B cell (primary cell): Measurements from ENCODE around the gene COMMD1. TPM values are rescaled to one million over a fixed set of nuclear protein-coding genes. Genes with fewer than 3 reads are reported as not detected.

Experiments
- ATAC-seq: fragments of 200-7000 bp; cut with Tn5 transposase; one replicate; pipeline ENCODE4 v1.10.0; 2021; ENCODE audit warnings: low read depth, mild to moderate bottlenecking, moderate number of reproducible peaks, moderate library complexity
- CTCF ChIA-PET: fragments of 350-600 bp; sonication (Branson Sonifier 250); formaldehyde crosslinking; loops from one replicate; lab custom pipeline; 2021; ENCODE audit warnings: antibody characterized with exemption, inconsistent platforms; lab: Charles Lee
- POLR2A ChIA-PET: fragments of 350-600 bp; sonication (Branson Sonifier 250); formaldehyde crosslinking; loops from one replicate; lab custom pipeline; 2021; ENCODE audit warnings: antibody characterized with exemption; lab: Charles Lee
- DNase-seq: peaks from one replicate; pipeline ENCODE4 v3.0.0; 2013
- H2AFZ ChIP-seq: 2 replicates; pipeline ENCODE4 v1.6.1; 2012; ENCODE audit warnings: mild to moderate bottlenecking, low read depth, low read length; ENCODE audit not compliant: insufficient read depth, poor library complexity, severe bottlenecking
- H3K27ac ChIP-seq, 2 donors: 1 replicate in 1 of 2; 2 replicates in 1 of 2; pipeline ENCODE4 v1.5.1; 2012 to 2013; ENCODE audit warnings: low read length in 2 of 2, mild to moderate bottlenecking in 2 of 2, moderate library complexity in 1 of 2
- H3K27me3 ChIP-seq, 4 experiments: fragments of 200-600 bp in 1 of 4; sonication (generic) in 1 of 4; replicated peaks in 1 of 4; 1 replicate in 2 of 4; 2 replicates in 2 of 4; pipeline versions ENCODE4 v1.6.1 to v1.7.0; 2013 to 2016; ENCODE audit warnings: low read length in 3 of 4, mild to moderate bottlenecking in 2 of 4, mixed read lengths in 1 of 4, moderate library complexity in 1 of 4; ENCODE audit not compliant: insufficient read depth in 4 of 4, control insufficient read depth in 3 of 4; ENCODE audit errors: control extremely low read depth in 1 of 4
- H3K36me3 ChIP-seq, 2 experiments: replicated peaks in 1 of 2; 1 replicate in 1 of 2; 2 replicates in 1 of 2; pipeline versions ENCODE4 v1.6.1 to v1.7.1; 2013; ENCODE audit warnings: low read length in 1 of 2; ENCODE audit not compliant: insufficient read depth in 2 of 2, control insufficient read depth in 1 of 2; ENCODE audit errors: control extremely low read depth in 1 of 2, extremely low read depth in 1 of 2
- H3K4me1 ChIP-seq, 2 donors: fragments of 200-600 bp in 1 of 2; sonication (generic) in 1 of 2; 1 replicate in 1 of 2; 2 replicates in 1 of 2; pipeline versions ENCODE4 v1.5.1 to v1.6.1; 2013 to 2017; ENCODE audit warnings: low read length in 2 of 2; ENCODE audit not compliant: control insufficient read depth in 2 of 2, insufficient read depth in 2 of 2
- H3K4me2 ChIP-seq: replicated peaks from 2 replicates; pipeline ENCODE3; 2012; ENCODE audit warnings: mild to moderate bottlenecking, low read depth, low read length; ENCODE audit not compliant: poor library complexity, severe bottlenecking
- H3K4me3 ChIP-seq, 5 experiments: fragments of 200-600 bp in 1 of 5; sonication (generic) in 1 of 5; 1 replicate in 3 of 5; 2 replicates in 2 of 5; pipeline versions ENCODE4 v1.5.1 to v1.7.0; 2011 to 2016; ENCODE audit warnings: low read length in 4 of 5, mild to moderate bottlenecking in 4 of 5, low read depth in 2 of 5, control low read depth in 1 of 5, moderate library complexity in 1 of 5; ENCODE audit not compliant: insufficient read depth in 1 of 5; ENCODE audit errors: control extremely low read depth in 1 of 5, extremely low read depth in 1 of 5
- H3K79me2 ChIP-seq: fragments of 200-600 bp; sonication (generic); one replicate; pipeline ENCODE4 v1.6.0; 2016; ENCODE audit warnings: low read length; ENCODE audit not compliant: control insufficient read depth, insufficient read depth
- H3K9ac ChIP-seq: fragments of 200-600 bp; sonication (generic); 2 replicates; pipeline ENCODE4 v1.6.1; 2017; ENCODE audit warnings: mild to moderate bottlenecking, low read length, moderate library complexity
- H3K9me3 ChIP-seq, 3 donors: one replicate each; pipeline versions ENCODE4 v1.6.1 to v1.7.1; 2013; ENCODE audit warnings: low read length in 2 of 3; ENCODE audit not compliant: control insufficient read depth in 2 of 3, insufficient read depth in 1 of 3; ENCODE audit errors: control extremely low read depth in 1 of 3
- H4K20me1 ChIP-seq: 2 replicates; pipeline ENCODE4 v1.6.0; 2012; ENCODE audit warnings: mild to moderate bottlenecking, low read length; ENCODE audit not compliant: insufficient read depth, control insufficient read depth, poor library complexity, severe bottlenecking
- H3K27ac Mint-ChIP-seq: one replicate; pipeline ENCODE4 v1.8.0; 2021; ENCODE audit warnings: mixed read lengths
- H3K27me3 Mint-ChIP-seq: one replicate; pipeline ENCODE4 v1.8.0; 2021; ENCODE audit warnings: mixed read lengths
- H3K4me1 Mint-ChIP-seq: one replicate; pipeline ENCODE4 v1.8.0; 2021; ENCODE audit warnings: mixed read lengths
- H3K4me3 Mint-ChIP-seq: one replicate; pipeline ENCODE4 v1.8.0; 2021; ENCODE audit warnings: mixed read lengths
- H3K9me3 Mint-ChIP-seq: one replicate; pipeline ENCODE4 v1.8.0; 2022; ENCODE audit warnings: mixed read lengths; ENCODE audit not compliant: insufficient read depth
- EZH2 ChIP-seq: IDR thresholded peaks from 2 replicates; pipeline ENCODE4 v1.6.1; 2012; ENCODE audit warnings: borderline replicate concordance, low read depth, mild to moderate bottlenecking, moderate library complexity, low read length; ENCODE audit not compliant: insufficient read depth, poor library complexity, severe bottlenecking
- WGBS: methylation state at CpG from one replicate; pipeline ENCODE4 v1.1.5; 2013; ENCODE audit warnings: missing lambda C conversion rate; ENCODE audit not compliant: insufficient coverage; 5-methylcytosine and 5-hydroxymethylcytosine counted together
- intact Hi-C: fragments of 100-400 bp; cut with micrococcal nuclease; formaldehyde crosslinking; loops from one replicate; pipeline ENCODE4 v1.10.0; 2022
- polyA plus RNA-seq: library from polyadenylated mRNA; depleted of rRNA; stranded (reverse); fragments of >200 nt; gene quantifications from 2 replicates; pipeline ENCODE4 v1.2.3, GENCODE V29; 2012
- total RNA-seq, 2 donors: library from RNA; stranded (reverse); fragments of 120-200 nt in 1 of 2; gene quantifications; 1 replicate in 1 of 2; 2 replicates in 1 of 2; pipeline versions ENCODE4 v1.2.3 to v1.2.4, GENCODE V29; 2013 to 2022
- TF ChIP-seq, protein P1 (sequence below): fragments of 200-600 bp; IDR thresholded peaks from one replicate; pipeline ENCODE4 v1.8.0; 2022; ENCODE audit warnings: antibody characterized with exemption, mild to moderate bottlenecking

The COMMD1 gene
- total and polyA plus RNA-seq, 2 donors (not counting 1 experiment from before 2014, with no cell fraction given) = 20.6 to 25.1 TPM

GRCh38 chr2:61924895-61925663, 19.6 kb downstream of the COMMD1 start:
- H3K27ac Mint-ChIP-seq = no peak overlapping the region
- no peaks in the 10 kb centered on the region for H3K27me3 ChIP-seq
- CTCF ChIA-PET = no interaction called here
- ATAC-seq (no peak), DNase-seq (no peak)
- no peaks in the 10 kb centered on the region for H4K20me1 ChIP-seq
- H3K4me3 Mint-ChIP-seq = no peak overlapping the region
- H3K4me1 ChIP-seq = peaks cover 6% of the 10 kb centered on the region in 2 donors
- H3K79me2 ChIP-seq = peaks cover 14% of the 10 kb centered on the region
- H3K27ac ChIP-seq = no peak overlapping the region
- WGBS = 98% methylated on average over 14 of the region's 15 CpGs
- no peaks in the 10 kb centered on the region for H3K9me3 Mint-ChIP-seq
- H3K9me3 ChIP-seq = no peaks in the 10 kb centered on the region
- H3K9ac ChIP-seq = no peak overlapping the region
- no peaks in the 10 kb centered on the region for H3K36me3 ChIP-seq
- peaks cover 7% of the 10 kb centered on the region for H3K4me1 Mint-ChIP-seq
- intact Hi-C loops = no loop called here
- H3K4me3 ChIP-seq = no peak overlapping the region
- POLR2A ChIA-PET = no interaction called here
- H2AFZ ChIP-seq = no peak overlapping the region
- no peak overlapping the region for H3K4me2 ChIP-seq
- H3K27me3 Mint-ChIP-seq = no peaks in the 10 kb centered on the region
- TF ChIP-seq, protein P1, sequence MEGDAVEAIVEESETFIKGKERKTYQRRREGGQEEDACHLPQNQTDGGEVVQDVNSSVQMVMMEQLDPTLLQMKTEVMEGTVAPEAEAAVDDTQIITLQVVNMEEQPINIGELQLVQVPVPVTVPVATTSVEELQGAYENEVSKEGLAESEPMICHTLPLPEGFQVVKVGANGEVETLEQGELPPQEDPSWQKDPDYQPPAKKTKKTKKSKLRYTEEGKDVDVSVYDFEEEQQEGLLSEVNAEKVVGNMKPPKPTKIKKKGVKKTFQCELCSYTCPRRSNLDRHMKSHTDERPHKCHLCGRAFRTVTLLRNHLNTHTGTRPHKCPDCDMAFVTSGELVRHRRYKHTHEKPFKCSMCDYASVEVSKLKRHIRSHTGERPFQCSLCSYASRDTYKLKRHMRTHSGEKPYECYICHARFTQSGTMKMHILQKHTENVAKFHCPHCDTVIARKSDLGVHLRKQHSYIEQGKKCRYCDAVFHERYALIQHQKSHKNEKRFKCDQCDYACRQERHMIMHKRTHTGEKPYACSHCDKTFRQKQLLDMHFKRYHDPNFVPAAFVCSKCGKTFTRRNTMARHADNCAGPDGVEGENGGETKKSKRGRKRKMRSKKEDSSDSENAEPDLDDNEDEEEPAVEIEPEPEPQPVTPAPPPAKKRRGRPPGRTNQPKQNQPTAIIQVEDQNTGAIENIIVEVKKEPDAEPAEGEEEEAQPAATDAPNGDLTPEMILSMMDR = no peak
- TF ChIP-seq EZH2 = no peak
